Smooth muscle cell (in vitro differentiated cells): ENCODE results near the gene CDIPT. TPM values are rescaled to one million over a fixed set of nuclear protein-coding genes. Genes with fewer than 3 reads are reported as not detected.

Experiments
- DNase-seq: peaks from one replicate; lab custom pipeline; 2025; ENCODE audit not compliant: unreplicated experiment; lab: John Stamatoyannopoulos, UW
- H2AFZ ChIP-seq: fragments of 200-600 bp; sonication (generic); 2 replicates; pipeline ENCODE4 v1.6.0; 2016; ENCODE audit warnings: antibody characterized with exemption, low read depth, mild to moderate bottlenecking
- H3F3A ChIP-seq: fragments of 200-600 bp; sonication (generic); 2 replicates; pipeline ENCODE4 v1.6.0; 2017; ENCODE audit warnings: antibody characterized with exemption, low read depth
- H3K27ac ChIP-seq: fragments of 200-600 bp; sonication (generic); 2 replicates; pipeline ENCODE4 v1.5.1; 2016; ENCODE audit warnings: low read depth, mild to moderate bottlenecking
- H3K27me3 ChIP-seq: fragments of 200-600 bp; sonication (generic); 2 replicates; pipeline ENCODE4 v1.6.1; 2016; ENCODE audit warnings: low read depth, mild to moderate bottlenecking
- H3K36me3 ChIP-seq: fragments of 200-600 bp; sonication (generic); 2 replicates; pipeline ENCODE4 v1.5.1; 2016; ENCODE audit warnings: low read depth
- H3K4me1 ChIP-seq: fragments of 200-600 bp; sonication (generic); 2 replicates; pipeline ENCODE4 v1.5.1; 2016; ENCODE audit warnings: low read depth
- H3K4me2 ChIP-seq: fragments of 200-600 bp; sonication (generic); 2 replicates; pipeline ENCODE4 v1.6.0; 2016; ENCODE audit warnings: mild to moderate bottlenecking
- H3K4me3 ChIP-seq: fragments of 200-600 bp; sonication (generic); 2 replicates; pipeline ENCODE4 v1.5.1; 2016; ENCODE audit warnings: mild to moderate bottlenecking
- H3K79me2 ChIP-seq: fragments of 200-600 bp; sonication (generic); 2 replicates; pipeline ENCODE4 v1.6.0; 2016; ENCODE audit warnings: low read depth, mild to moderate bottlenecking
- H3K9ac ChIP-seq: fragments of 200-600 bp; sonication (generic); 2 replicates; pipeline ENCODE4 v1.6.0; 2016; ENCODE audit warnings: low read depth
- H3K9me3 ChIP-seq: fragments of 200-600 bp; sonication (generic); replicated peaks from 2 replicates; pipeline ENCODE4 v1.5.1; 2016; ENCODE audit warnings: low read depth
- H4K20me1 ChIP-seq: fragments of 200-600 bp; sonication (generic); 2 replicates; pipeline ENCODE4 v1.6.0; 2016; ENCODE audit warnings: low read depth
- CTCF ChIP-seq: fragments of 200-600 bp; sonication (generic); IDR thresholded peaks from 2 replicates; pipeline ENCODE4 v1.5.1; 2017; ENCODE audit warnings: borderline replicate concordance, mild to moderate bottlenecking, antibody characterized with exemption; ENCODE audit not compliant: insufficient read depth, poor library complexity, severe bottlenecking
- WGBS: methylation state at CpG from one replicate; pipeline ENCODE4 v1.1.7; 2016; ENCODE audit warnings: low lambda C conversion rate; 5-methylcytosine and 5-hydroxymethylcytosine counted together
- polyA plus RNA-seq: library from polyadenylated mRNA; unstranded; fragments of >200 nt; fragmentation: Nextera tagmentation; extraction: Ambion mirVana; gene quantifications from 2 replicates; pipeline ENCODE4 v1.2.1, GENCODE V29; 2016
- small RNA-seq: library from RNA; depleted of rRNA; stranded (forward); fragments of <200 nt; gene quantifications from one replicate; pipeline ENCODE3, GENCODE V24; 2014
- total RNA-seq: library from RNA; depleted of rRNA; stranded (reverse); fragments of >200 nt; gene quantifications from 2 replicates; pipeline ENCODE4 v1.2.3, GENCODE V29; 2014

The CDIPT gene
- total and polyA plus RNA-seq, 2 experiments from 2014 or later: 61.4 to 90.7 TPM

- Histone ChIP-seq H3K4me1 (peaks cover 42% of the 10 kb centered on the region), H3K9me3 (no peaks in the 10 kb centered on the region), H3K27ac (peak overlapping the region; percentile 95), H2AFZ (no peak overlapping the region), H3F3A (peaks cover 28% of the 10 kb centered on the region), H3K9ac (peak overlapping the region; percentile 63), H3K36me3 (no peaks in the 10 kb centered on the region), H3K79me2 (peaks cover 37% of the 10 kb centered on the region), H3K27me3 (no peaks in the 10 kb centered on the region), H3K4me2 (peak overlapping the region; percentile 84), H4K20me1 (peaks cover 28% of the 10 kb centered on the region), H3K4me3 (no peak overlapping the region)
- no peak for TF ChIP-seq CTCF
- no peak for DNase-seq
- WGBS: 86% methylated on average over 21 of the region's 31 CpGs
These were observed 53.8 kb downstream of the CDIPT start for GRCh38 chr16:29809031-29809747.

Small RNAs within 50 kb of the gene (small RNA-seq; reads per million reads assigned to genes)
- gene AC009133.6 (not detected), gene AC120114.4 (not detected)

Other genes with a start within 250 kb of the CDIPT start
- not detected in 2 replicates for gene SPN, start 200.0 kb downstream of the CDIPT start, total RNA-seq
- not detected in 2 replicates for gene SPN, start 200.0 kb downstream of the CDIPT start, polyA plus RNA-seq
- 67.4 and 69.6 TPM in 2 replicates for gene QPRT, start 184.0 kb downstream of the CDIPT start, total RNA-seq
- 152 and 196 TPM in 2 replicates for gene QPRT, start 184.0 kb downstream of the CDIPT start, polyA plus RNA-seq
- not detected in 2 replicates for gene C16orf54, start 117.2 kb downstream of the CDIPT start, total RNA-seq
- not detected in 2 replicates for gene C16orf54, start 117.2 kb downstream of the CDIPT start, polyA plus RNA-seq
- not detected in 2 replicates for gene ZG16, start 85.0 kb downstream of the CDIPT start, total RNA-seq
- gene ZG16, start 85.0 kb downstream of the CDIPT start, polyA plus RNA-seq: not detected in 2 replicates
- gene KIF22, start 72.5 kb downstream of the CDIPT start, total RNA-seq: 16.0 and 19.8 TPM in 2 replicates
- gene KIF22, start 72.5 kb downstream of the CDIPT start, polyA plus RNA-seq: 33.5 and 35.7 TPM in 2 replicates
- 77.2 and 104 TPM in 2 replicates for gene MAZ, start 56.7 kb downstream of the CDIPT start, total RNA-seq
- 215 and 229 TPM in 2 replicates for gene MAZ, start 56.7 kb downstream of the CDIPT start, polyA plus RNA-seq
- gene PRRT2, start 51.0 kb downstream of the CDIPT start, total RNA-seq: 12.2 and 25.9 TPM in 2 replicates
- 12.2 and 20.1 TPM in 2 replicates for gene PRRT2, start 51.0 kb downstream of the CDIPT start, polyA plus RNA-seq
- 15.6 and 21.1 TPM in 2 replicates for gene PAGR1, start 47.1 kb downstream of the CDIPT start, total RNA-seq
- 34.5 and 44.8 TPM in 2 replicates for gene PAGR1, start 47.1 kb downstream of the CDIPT start, polyA plus RNA-seq
- gene MVP, start 42.8 kb downstream of the CDIPT start, total RNA-seq: 47.5 and 57.4 TPM in 2 replicates
- gene MVP, start 42.8 kb downstream of the CDIPT start, polyA plus RNA-seq: 110 and 123 TPM in 2 replicates
- 23.8 and 178 TPM in 2 replicates for gene SEZ6L2, start 36.3 kb upstream of the CDIPT start, total RNA-seq
- 37.5 and 46.1 TPM in 2 replicates for gene SEZ6L2, start 36.3 kb upstream of the CDIPT start, polyA plus RNA-seq
- gene ASPHD1, start 37.3 kb upstream of the CDIPT start, total RNA-seq: 4.1 and 7.1 TPM in 2 replicates
- 26.1 and 28.8 TPM in 2 replicates for gene ASPHD1, start 37.3 kb upstream of the CDIPT start, polyA plus RNA-seq
- gene KCTD13, start 63.0 kb upstream of the CDIPT start, total RNA-seq: 8.0 and 16.3 TPM in 2 replicates
- gene KCTD13, start 63.0 kb upstream of the CDIPT start, polyA plus RNA-seq: 23.6 and 30.5 TPM in 2 replicates
- 99.2 and 107 TPM in 2 replicates for gene TMEM219, start 98.9 kb upstream of the CDIPT start, total RNA-seq
- 176 and 186 TPM in 2 replicates for gene TMEM219, start 98.9 kb upstream of the CDIPT start, polyA plus RNA-seq
- gene TAOK2, start 110.6 kb upstream of the CDIPT start, total RNA-seq: 26.2 and 26.8 TPM in 2 replicates
- 26.0 TPM in 2 replicates for gene TAOK2, start 110.6 kb upstream of the CDIPT start, polyA plus RNA-seq
- 11.3 and 17.0 TPM in 2 replicates for gene HIRIP3, start 132.4 kb upstream of the CDIPT start, total RNA-seq
- 13.2 and 13.9 TPM in 2 replicates for gene HIRIP3, start 132.4 kb upstream of the CDIPT start, polyA plus RNA-seq
- gene INO80E, start 133.0 kb upstream of the CDIPT start, total RNA-seq: 92.2 and 181 TPM in 2 replicates
- 17.7 and 19.3 TPM in 2 replicates for gene INO80E, start 133.0 kb upstream of the CDIPT start, polyA plus RNA-seq
- gene DOC2A, start 147.8 kb upstream of the CDIPT start, total RNA-seq: 0.09 TPM in 1 of 2 replicates, not detected in the other
- not detected in 2 replicates for gene DOC2A, start 147.8 kb upstream of the CDIPT start, polyA plus RNA-seq
- not detected in 2 replicates for gene C16orf92, start 160.0 kb upstream of the CDIPT start, total RNA-seq
- gene C16orf92, start 160.0 kb upstream of the CDIPT start, polyA plus RNA-seq: not detected in 2 replicates
- gene TLCD3B, start 168.0 kb upstream of the CDIPT start, total RNA-seq: 0.45 TPM in 1 of 2 replicates, not detected in the other
- gene TLCD3B, start 168.0 kb upstream of the CDIPT start, polyA plus RNA-seq: 0.48 and 1.3 TPM in 2 replicates
- 1,112 and 1,146 TPM in 2 replicates for gene ALDOA, start 202.5 kb upstream of the CDIPT start, total RNA-seq
- 2,844 and 2,856 TPM in 2 replicates for gene ALDOA, start 202.5 kb upstream of the CDIPT start, polyA plus RNA-seq
- 90.2 and 111 TPM in 2 replicates for gene PPP4C, start 212.8 kb upstream of the CDIPT start, total RNA-seq
- 208 and 224 TPM in 2 replicates for gene PPP4C, start 212.8 kb upstream of the CDIPT start, polyA plus RNA-seq
- gene TBX6, start 228.7 kb upstream of the CDIPT start, total RNA-seq: 0.13 and 2.0 TPM in 2 replicates
- gene TBX6, start 228.7 kb upstream of the CDIPT start, polyA plus RNA-seq: 0.50 and 1.6 TPM in 2 replicates
- gene YPEL3, start 233.0 kb upstream of the CDIPT start, total RNA-seq: 32.3 and 37.5 TPM in 2 replicates
- gene YPEL3, start 233.0 kb upstream of the CDIPT start, polyA plus RNA-seq: 65.9 and 81.1 TPM in 2 replicates